ENCODE results near the gene EFS.
"Not testable (repeated sequence)": the region's sequence is repeated elsewhere in the genome, so short reads cannot be mapped to it uniquely, and the experiment has no call there.

Gene EFS

DNA sequence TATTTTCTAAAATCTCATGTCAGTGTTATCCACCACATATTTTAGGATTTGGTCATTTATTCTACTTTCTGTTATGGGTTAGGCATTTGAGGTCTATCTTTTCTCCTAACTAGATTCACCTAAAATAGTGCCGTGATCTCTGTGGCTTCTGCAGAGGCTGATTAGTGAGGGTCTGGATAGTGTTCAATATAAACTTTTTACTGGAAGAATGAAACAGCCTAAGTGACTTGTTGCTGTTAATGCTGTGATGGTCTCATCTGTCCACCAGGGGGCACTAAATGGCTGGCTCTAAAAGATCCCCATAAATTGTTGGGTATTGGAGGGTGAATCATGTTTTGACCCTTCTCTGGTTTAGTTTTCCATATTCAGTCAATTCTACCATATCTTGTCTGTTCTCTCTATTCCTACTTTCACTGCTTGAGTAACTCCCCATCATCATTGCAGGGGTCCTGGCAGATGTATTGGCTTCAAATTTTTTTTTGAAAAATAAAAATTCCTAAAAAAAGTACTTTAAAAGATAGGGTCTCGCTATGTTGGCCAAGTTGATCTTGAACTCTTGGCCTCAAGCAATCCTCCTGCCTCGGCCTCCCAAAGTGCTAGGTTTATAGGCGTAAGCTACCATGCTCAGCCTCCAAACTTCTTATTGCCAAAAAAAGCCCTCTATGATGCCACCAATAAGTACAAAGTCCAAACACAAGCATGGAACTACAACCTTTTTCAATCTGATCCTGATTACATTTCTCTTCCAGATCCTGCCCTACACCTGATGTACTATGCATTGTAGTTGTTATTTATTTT lies 36.8 kb downstream of the EFS start:
- peak; percentile 91 for DNase-seq (ENCODE audit: low spot score)

GRCh38 chr14:23326491-23327332 lies 38.3 kb downstream of the EFS start:
- no peak for DNase-seq (ENCODE audit: low spot score)

DNA sequence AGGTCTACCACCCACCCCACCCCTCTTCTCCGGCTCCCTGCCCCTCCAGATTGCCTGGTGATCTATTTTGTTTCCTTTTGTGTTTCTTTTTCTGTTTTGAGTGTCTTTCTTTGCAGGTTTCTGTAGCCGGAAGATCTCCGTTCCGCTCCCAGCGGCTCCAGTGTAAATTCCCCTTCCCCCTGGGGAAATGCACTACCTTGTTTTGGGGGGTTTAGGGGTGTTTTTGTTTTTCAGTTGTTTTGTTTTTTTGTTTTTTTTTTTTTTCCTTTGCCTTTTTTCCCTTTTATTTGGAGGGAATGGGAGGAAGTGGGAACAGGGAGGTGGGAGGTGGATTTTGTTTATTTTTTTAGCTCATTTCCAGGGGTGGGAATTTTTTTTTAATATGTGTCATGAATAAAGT lies 39.2 kb downstream of the EFS start:
- DNase-seq (ENCODE audit: low spot score): not testable (repeated sequence)

GRCh38 chr14:23324993-23325392 lies 40.0 kb downstream of the EFS start:
- no peak for DNase-seq (ENCODE audit: low spot score)

DNA sequence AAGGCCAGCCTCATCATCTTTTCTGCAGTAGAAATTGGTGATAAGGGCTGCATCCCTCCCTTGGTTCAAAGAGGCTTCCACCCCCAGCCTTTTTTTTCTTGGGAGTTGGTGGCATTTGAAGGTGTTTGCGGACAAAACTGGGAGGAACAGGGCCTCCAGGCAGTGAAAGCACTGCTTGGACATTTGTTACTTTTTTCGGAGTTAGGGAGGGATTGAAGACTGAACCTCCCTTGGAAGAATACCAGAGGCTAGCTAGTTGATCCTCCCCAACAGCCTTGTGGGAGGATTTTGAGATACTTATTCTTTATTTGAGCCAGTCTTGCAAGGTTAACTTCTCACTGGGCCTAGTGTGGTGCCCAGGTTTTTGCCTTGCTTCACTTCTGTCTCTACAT lies 40.5 kb downstream of the EFS start:
- DNase-seq (ENCODE audit: low spot score): no peak

GRCh38 chr14:23323838-23324454 lies 41.0 kb downstream of the EFS start:
- DNase-seq (ENCODE audit: low spot score): no peak

GRCh38 chr14:23322568-23323517 lies 42.1 kb downstream of the EFS start:
- no peak for DNase-seq (ENCODE audit: low spot score)

DNA sequence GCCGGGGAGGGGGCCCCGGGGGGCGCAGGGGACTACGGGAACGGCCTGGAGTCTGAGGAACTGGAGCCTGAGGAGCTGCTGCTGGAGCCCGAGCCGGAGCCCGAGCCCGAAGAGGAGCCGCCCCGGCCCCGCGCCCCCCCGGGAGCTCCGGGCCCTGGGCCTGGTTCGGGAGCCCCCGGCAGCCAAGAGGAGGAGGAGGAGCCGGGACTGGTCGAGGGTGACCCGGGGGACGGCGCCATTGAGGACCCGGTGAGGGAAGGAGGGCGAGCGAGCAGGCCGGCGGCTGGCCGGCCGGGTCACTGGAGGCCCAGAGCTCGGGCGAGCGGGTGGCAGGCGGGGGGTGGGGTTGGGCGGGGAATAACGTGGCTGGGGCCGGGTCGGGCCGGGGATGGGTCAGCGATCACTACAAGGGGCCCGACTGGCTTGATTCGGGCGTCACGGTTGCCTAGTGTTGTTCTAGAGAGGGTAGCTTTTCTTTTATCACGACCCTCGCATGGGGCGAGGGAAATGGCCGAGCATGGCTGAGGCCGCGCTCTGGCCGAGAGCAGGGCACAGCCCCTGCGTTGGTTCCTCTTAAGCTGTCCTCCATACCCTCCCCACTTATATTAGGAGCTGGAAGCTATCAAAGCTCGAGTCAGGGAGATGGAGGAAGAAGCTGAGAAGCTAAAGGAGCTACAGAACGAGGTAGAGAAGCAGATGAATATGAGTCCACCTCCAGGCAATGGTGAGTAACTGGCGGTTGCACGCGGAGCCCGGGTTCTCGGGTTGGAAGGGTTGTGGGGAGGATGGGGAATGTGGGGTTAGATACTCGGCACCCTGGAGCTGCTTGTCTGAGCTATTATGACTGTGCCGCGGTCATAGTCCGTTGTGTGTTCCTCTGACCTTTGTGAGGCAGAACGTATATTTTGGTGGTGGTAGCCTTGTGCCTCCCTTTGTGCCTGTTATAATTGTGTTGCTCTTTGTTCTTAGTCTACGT lies 43.1 kb downstream of the EFS start:
- peak; percentile 33 for DNase-seq (ENCODE audit: low spot score)

- DNase-seq (ENCODE audit: low spot score): peak; percentile 100
Observed at GRCh38 chr14:23320584-23321571, 44.1 kb downstream of the EFS start, which contains the start of gene PABPN1. Gene PABPN1 (plus strand): TSS chr14:23321457. CDS start chr14:23321470, 13 bp downstream.

GRCh38 chr14:23319746-23320583 lies 45.0 kb downstream of the EFS start:
- DNase-seq (ENCODE audit: low spot score): no peak

- DNase-seq (ENCODE audit: low spot score): no peak
Observed at GRCh38 chr14:23316300-23316699, 48.7 kb downstream of the EFS start.

DNA sequence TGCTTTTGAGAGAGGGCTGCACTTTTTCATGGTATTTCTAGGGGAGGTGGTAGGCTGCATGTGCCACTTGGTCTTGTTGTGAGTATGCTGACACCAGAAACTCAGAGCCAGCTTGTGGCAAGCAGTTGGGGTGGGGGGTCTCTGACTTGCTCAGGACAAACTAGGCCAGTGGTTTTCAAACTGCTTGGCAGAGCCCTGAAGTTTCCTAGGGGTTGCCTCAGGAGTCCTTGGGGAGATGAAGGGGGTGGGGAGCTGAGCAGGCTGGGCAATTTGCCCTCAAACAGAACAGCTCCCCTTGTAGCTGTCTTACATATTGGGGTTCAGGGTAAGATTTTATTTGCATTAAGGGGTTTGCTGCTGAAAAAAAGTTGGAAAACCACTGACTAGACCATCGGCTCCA lies 54.4 kb downstream of the EFS start:
- DNase-seq (ENCODE audit: low spot score): no peak

GRCh38 chr14:23308721-23309445 lies 56.1 kb downstream of the EFS start:
- no peak for DNase-seq (ENCODE audit: low spot score)

GRCh38 chr14:23307687-23308644 lies 57.0 kb downstream of the EFS start:
- no peak for DNase-seq (ENCODE audit: low spot score)

DNA sequence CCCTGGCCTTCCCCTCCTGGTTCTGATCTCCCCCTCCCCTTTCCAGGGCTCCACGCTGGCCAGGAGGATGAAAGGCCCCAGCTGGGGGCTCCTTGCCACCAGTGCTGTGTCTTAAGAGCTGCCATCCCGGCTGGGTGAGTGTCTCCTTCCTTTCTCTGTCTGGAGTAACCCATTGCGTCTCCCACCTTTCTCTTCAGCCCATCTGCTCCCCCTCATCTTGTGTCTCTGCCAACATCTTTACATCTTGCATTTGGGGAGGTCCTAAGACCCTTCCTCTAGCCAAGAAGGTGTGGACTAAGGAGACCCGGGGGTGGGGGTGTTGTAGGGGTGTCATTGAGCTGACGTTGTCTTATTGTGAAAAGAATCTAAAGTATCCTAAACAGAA lies 57.8 kb downstream of the EFS start:
- peak; percentile 24 for DNase-seq (ENCODE audit: low spot score)

DNA sequence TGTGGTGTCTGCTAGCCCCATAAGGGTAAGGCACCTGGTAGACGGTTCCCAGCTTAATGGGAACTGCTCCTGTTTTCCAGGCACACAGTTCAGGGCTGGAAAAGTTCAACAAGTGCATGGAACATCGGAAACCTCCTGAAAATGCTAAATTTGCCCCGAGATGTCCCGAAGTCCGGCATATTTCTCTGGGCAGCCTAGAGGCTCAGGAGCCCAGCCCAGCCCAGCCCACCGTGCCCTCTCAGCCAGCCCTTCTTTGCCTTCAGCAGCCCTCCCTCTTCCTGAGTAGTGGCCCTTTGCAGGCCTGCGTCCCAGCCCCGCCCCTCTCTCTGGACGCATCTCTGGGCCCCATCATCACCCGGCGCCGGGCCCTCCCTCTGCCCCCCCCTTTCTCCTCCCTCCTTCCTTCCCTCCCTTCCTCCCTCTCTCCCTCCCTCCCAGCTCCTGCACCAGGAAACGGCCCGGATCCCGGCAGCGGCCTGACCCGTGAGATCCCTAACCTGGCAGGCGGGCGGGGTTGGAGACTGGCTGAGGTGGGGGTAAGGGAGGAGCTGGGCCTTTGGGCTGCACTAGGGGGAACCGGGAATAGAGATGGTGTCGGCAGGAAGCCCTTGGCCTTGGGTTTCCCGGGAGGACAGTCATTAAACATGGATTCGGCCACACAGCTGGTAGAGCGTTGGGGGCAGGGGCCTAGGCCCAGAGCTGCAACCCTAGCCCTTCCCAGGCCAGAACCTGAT lies 58.4 kb downstream of the EFS start, which contains the start of gene BCL2L2:
TSS of gene BCL2L2 (plus strand) at position 422 of the 734 bp plus-strand sequence. CDS start 935 bp downstream, outside the sequence.
- DNase-seq (ENCODE audit: low spot score): peak; percentile 86

Data from pons (tissue), 1 donor.